GM21360 (cell line): ENCODE results near the gene KIF3A.

Experiments
- ATAC-seq: cut with Tn5 transposase; IDR thresholded peaks from one replicate; pipeline ENCODE4 v1.9.1; 2021; ENCODE audit warnings: mild to moderate bottlenecking, moderate library complexity; ENCODE audit not compliant: unreplicated experiment

Gene KIF3A

DNA sequence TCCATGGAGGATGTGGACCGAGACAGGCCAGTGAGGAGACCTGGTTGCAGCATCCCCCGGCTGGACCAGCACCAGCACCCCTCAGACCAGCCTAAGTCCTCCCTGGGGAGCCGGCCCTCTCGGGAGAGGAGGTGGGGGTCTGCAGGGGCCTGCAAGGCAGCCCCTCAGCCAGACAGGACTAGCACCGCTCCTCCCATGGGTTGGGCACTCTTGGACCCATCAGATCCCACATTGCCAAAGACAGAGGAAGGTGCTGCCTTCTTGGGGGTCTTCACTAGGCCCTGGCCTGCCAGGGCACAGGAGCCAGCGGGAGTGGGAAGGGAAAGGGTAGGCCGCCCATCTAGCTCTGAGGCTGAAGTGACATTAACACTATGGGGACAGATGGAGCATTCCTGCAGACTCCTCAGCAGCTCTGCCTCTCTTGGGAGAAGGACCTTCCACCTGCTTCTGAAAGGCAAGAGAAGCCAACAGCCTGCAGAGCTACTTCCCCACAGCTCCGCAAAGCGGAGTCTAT lies 72.6 kb downstream of the KIF3A start:
- no peak for ATAC-seq

DNA sequence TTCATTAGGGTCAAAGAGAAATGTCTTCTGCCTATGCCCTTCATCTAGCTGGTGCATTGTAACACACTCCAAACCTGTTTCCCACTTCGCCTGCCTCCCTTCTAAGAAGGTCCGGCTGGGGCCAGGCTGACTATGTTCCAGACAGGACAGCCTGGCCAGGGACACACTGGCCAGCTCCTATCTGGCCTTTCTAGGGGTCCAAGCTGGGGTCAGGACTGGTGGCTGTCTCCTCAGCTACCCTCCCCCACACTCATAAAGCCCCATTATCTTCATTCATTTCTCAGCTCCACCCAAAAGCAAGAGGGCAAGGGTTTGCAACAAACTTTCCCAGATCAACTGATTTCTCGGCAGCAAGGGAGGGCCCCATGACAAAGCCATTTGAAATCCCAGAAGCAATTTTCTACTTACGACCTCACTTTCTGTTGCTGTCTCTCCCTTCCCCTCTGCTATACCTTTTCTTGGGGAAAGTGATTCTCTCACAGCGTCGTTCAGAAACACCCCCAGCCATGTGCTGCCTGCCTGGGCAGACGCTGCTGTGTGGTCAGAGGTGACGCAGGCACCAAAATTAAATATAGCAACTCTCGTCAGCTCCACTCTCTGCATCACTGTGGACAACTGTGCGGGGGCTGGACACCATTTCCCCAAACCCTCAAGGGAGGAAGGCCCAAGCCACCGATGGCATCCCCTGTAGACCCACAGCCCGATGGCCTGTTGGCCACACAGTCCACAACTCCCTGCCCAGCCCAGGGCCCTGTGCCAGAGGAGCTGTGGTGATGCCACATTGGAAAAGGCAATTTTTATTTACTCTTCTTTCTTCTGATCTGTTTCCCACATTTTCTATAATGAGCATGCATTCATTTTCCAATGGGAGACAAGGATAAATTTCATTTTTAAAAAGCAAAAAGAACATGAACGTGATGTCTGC lies 73.3 kb downstream of the KIF3A start:
- peak; percentile 43 for ATAC-seq

DNA sequence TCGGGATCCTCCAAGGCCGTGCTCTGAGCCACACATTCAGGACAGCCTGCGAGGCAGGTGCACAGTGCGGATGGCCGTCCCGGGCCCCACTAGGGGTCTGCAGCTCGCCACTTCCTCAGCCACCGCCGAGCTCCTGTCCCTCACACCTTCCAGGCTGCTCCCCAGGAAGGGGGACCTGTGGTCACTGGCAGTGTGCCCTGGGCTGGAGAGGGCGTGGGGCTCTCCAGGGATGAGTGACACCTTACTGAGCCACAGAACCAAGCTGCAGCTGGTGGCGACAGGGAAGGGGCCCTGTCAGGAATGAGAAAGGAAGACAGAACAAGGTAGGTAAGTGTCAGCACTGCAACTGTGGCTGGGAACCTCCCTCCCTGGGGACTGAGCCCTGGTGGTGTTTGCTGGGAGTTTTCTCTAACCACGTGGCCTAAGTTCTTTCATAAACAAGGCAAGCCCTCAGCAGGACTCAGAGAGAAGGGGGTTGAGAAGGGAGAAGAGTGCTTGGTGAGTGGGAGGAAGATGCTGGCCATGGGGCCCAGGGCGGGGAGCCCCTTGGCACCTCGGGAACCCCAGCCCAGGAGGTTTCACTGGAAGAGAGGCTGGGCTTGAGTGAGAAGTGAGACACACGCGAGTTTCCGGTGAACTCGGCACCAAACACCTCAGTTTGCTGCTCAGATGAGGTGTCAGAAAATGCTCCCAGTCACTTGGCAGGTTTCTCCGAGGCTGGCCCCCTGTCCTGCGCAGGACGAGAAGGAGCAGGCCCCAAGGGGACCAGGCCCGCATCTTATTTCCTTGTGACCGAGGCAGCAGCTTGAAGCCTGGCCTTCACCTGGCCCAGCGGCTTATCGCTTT lies 74.2 kb downstream of the KIF3A start:
- ATAC-seq = peak; percentile 49

- ATAC-seq = no peak
These were observed 75.3 kb downstream of the KIF3A start for GRCh38 chr5:132662004-132662401.

- no peak for ATAC-seq
These were observed 75.9 kb downstream of the KIF3A start for GRCh38 chr5:132661231-132662003.

GRCh38 chr5:132659598-132660493 lies 77.5 kb downstream of the KIF3A start:
- ATAC-seq = no peak

DNA sequence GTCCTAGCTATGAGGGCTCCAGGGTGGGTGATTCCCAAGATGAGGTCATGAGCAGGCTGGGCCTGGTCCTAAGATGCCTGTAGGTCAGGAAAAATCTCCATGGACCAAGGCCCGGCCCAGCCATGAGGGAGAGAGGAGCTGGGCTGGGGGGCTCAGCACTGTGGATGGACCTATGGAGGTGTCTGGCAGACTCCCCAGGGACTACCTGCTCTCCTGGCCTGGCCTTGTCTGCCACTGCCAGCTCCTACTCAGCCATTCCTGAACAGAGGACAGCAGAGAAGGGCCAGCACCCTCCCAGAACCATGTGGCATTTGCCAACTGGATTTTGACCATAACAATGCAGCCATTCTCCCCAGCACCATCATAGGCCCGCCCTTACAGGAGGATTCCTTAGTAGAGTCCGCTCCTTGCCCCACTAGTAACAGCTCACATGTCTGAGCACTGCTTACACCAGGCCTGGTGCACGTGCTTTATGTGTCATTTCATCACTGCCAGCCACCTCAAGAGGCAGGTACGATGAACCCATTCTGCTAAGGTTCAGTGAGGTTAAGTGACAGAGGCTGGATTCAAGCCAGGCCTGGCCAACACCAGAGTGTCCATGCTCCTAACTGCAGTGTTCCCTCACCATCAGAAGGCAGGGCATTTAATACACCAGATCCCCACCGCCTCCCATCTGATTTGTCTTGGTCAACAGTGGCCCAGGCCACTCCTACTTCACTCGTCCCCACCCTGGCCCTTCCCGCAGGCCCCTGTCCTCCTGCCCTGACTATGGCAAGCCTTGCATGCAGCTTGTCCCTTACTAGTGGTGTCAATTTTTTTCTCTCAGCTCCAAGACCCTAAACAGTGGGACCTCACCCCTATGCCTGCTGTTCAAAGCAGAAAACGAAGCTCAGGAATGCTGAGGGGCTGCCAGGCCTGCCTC lies 78.7 kb downstream of the KIF3A start:
- ATAC-seq = no peak

DNA sequence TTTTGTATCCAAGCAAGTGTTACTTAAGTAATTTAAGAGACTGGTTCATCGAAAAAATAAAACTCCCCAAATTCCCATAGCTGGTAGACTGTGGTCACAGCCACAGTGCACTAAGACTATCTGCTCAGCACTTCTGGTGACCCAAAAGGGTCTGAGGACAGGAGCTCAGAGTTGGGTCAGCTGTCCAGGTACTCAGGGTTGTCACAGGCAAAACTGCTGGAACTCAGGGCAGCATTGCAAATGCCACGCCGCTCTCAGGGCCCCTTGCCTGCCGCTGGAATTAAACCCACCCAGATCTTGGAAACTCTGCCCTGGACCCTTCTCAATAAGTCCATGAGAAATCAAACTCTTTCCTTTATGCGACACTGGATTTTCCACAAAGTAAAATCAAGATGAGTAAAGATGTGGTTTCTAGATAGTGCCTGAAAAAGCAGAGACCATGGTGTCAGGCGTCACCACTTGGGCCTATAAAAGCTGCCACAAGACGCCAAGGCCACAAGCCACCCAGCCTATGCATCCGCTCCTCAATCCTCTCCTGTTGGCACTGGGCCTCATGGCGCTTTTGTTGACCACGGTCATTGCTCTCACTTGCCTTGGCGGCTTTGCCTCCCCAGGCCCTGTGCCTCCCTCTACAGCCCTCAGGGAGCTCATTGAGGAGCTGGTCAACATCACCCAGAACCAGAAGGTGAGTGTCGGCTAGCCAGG lies 79.5 kb downstream of the KIF3A start, which contains the start of gene IL13:
Gene IL13 (plus strand): TSS at position 498 of the 705 bp plus-strand sequence. CDS start 14 bp downstream, at position 512.
- no peak for ATAC-seq

GRCh38 chr5:132656774-132657355 lies 80.5 kb downstream of the KIF3A start:
- no peak for ATAC-seq

DNA sequence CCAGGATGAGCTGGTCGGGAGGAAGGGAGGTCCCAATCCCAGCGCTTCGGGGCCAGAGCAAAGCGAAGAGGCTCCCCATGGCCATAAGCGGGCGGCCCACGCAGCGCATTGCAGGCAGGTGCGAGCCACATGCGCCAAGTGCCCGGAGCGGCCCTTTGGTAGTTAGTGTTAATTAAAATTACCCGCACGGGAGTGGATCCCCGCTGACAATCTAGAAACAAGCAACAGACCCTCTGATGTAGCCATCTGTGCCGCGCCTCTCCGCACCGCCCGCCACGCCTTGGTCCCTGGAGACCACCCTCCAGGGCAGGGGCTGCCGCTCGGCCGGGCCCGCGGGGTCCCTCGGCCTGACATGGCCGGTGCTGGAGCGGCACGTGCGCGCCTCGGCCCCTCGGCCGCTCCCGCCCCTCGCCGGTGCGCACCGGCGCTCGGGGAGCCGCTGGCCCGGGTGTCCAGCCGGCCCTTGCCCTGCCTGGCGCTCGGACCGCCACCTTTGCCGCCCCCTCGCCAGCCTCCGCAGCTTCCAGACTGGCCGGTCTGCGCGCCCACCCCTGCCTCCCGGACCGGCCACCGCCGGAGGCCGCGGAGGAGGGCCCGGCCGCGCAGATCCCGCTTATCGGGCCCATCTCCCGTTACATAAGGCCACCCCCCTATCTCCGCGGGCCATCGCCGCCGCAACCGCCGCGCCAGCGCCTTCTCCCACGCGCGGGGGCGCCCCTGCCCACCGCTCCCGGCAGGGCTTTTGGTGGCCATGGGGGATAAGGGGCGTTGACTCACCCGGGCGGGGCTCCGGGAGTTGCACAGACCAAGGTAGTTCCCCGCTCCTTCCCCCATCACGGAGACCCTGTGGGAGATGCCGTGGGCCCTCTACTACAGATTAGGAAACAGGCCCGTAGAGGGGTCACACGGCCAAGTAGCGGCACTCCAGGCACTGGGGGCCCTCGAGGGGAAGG lies 81.2 kb downstream of the KIF3A start:
- no peak for ATAC-seq

GRCh38 chr5:132653716-132654115 lies 83.6 kb downstream of the KIF3A start:
- no peak for ATAC-seq

DNA sequence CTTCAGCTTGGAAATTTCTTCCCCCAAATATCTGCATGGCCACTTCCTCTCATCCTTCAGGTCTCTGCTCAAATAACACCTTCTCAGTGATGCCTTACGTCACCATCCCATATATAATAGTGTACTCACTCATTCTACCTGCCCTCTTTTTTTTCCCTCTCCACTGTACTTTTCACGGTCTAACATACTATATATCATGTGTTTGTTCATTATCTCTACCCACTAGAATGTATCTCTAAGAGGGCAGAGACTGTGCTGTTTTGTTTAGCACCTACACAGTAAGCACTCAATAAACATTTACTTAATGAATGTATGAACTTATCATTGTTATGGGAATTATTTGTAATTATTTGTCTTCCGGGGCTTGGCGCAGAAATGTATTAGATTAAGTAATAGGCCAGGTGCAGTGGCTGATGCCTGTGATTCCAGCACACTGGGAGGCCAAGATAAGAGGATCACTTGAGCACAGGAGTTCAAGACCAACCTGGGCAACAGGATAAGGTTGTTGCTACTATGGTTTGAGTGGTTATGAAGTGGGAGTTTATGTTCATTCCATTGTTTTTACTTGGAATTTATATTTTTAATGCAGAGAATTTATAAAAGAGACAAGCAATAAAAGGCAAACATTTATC lies 85.4 kb downstream of the KIF3A start:
- ATAC-seq = no peak

GRCh38 chr5:132648355-132648754 lies 89.0 kb downstream of the KIF3A start:
- ATAC-seq = no peak

- no peak for ATAC-seq
These were observed 89.9 kb downstream of the KIF3A start for GRCh38 chr5:132647473-132647872.

DNA sequence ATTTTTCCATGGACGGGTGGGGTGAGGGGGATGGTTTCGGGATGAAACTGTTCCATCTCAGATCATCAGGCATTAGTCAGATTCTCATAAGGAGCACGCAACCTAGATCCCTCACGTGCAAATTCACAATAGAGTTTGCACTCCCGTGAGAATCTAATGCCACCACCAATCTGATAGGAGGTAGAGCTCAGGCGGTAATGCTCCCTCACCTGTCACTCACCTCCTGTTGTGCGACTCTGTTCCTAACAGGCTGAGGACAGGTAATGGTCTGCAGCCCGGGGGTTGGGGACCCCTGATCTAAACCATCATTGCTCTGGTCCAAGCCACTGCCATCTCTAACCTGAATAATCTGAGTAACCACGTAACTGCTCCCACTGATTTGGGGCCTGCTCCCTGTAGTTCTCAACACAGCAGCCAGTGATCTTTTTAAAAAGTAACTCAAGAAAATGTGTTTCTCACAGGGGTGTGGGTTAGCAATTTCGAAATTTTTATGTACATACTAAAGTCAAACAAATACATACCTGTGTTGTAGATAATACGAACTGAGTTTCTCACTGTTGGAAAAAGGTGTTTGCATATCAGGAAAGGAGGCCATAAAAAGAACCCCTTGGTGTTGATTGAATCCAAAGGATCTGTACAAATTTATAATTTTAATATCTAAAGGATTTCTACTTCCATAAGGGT lies 90.6 kb downstream of the KIF3A start:
- ATAC-seq = no peak
